Skin epidermis (tissue), 12 donors: Measurements from ENCODE around the gene ILRUN.
"Not testable (repeated sequence)": the region's sequence is repeated elsewhere in the genome, so short reads cannot be mapped to it uniquely, and the experiment has no call there.

ENCODE experiments used
- H3K27ac ChIP-seq, 21 experiments: fragments of 200-600 bp; sonication (generic) in 11 of 21; one replicate each; pipeline ENCODE4 v1.5.0; 2020; ENCODE audit warnings: mild to moderate bottlenecking in 3 of 21, inconsistent platforms in 2 of 21, moderate library complexity in 2 of 21
- H3K4me3 ChIP-seq, 7 experiments: fragments of 200-600 bp; sonication (generic) in 2 of 7; one replicate each; pipeline ENCODE4 v1.5.0; 2020; ENCODE audit warnings: inconsistent platforms in 2 of 7, mild to moderate bottlenecking in 2 of 7, moderate library complexity in 1 of 7

The ILRUN gene

DNA sequence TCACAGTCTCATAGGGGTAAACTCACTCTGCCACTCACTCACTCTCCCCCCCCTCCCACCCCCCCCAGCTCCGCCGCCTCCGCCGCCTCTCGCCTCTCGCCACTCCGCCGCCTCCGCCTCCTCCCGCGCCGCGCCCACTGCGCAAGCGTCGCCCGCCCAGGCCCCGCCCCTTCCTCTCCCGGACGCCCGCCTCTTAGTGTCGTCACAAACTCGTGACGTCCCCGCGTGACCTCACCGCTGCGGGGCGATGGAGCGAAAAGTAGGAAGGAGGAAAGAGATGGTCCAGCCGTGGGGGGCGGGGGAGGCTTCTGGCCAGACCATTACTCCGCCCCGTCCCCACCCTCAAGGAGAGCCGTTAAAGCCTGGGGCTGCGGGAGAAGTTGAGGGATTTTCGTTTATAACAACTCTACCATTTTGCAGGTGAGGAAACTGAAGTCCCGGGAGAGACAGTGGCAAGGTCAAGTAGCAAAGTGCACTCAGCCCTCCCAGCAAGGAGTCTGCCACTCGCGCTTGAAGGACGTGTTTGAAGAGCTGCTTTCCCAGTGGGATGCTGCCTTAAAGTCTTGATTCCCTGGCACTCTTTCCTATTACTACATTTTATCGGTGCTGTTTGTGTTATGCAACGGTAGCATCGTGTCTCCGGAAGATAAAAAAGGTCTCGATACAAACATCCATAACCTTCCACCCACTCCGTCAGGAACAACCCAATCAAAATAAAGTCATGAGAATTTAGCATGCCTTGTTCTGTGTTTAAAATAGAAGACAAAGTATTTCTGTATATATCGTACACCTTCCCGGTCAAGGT, at the start of gene ILRUN:
Gene ILRUN, minus strand, starts transcription at position 29 of the 805 bp plus-strand sequence. CDS start 164 bp downstream, outside the sequence.
- Histone ChIP-seq H3K27ac (peak within 1 kb of the TSS; percentile 78 to 97 (median 94)), H3K4me3 (peak within 1 kb of the TSS; percentile 64 to 97 (median 91))

DNA sequence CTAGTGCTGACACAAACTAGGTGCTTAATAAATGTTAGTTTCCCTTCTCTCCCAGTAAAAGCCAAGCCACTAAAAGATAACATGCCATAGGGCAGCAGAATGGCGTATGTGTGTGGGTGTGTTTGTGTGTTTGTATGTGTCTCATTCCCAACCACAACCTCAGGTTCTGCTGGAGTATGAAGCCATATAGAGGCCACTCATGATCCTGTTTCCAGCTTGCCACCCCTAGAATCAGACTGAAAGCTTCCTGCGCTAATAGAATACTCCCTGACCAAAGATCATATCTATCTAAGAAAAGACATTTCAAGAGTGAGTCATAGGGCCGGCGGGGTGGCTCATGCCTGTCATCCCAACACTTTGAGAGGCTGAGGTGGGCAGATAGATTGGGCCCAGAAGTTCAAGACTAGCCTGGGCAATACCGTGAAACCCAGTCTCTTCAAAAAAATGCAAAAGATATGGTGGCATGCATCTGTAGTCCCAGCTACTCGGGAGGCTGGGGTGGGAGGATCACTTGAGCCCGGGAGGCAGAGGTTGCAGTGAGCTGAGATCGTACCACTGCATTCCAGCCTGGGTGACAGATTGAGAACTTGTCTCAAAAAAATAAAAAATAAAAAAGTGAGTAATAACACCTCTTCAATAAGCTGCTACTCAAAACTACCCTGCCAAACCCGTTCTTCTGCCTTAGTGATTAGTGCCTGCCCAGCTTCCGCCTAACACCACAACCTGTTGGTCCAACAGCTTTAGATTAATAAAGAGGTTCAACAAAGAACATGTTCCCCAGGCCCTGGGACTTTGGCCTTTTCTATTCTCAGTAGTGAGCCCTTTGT, 48.9 kb upstream of the ILRUN start:
- Histone ChIP-seq H3K27ac (peak overlapping the region in 15 of 21 experiments; percentile 4 to 68 (median 46)), H3K4me3 (no peak overlapping the region)

DNA sequence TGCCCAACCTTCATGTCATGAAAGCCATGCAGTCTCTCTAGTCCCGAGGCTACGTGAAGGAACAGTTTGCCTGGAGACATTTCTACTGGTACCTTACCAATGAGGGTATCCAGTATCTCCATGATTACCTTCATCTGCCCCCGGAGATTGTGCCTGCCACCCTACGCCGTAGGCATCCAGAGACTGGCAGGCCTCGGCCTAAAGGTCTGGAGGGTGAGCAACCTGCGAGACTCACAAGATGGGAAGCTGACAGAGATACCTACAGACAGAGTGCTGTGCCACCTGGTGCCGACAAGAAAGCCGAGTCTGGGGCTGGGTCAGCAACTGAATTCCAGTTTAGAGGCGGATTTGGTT, 47.7 kb upstream of the ILRUN start:
- H3K27ac ChIP-seq, result not testable (repeated sequence)

DNA sequence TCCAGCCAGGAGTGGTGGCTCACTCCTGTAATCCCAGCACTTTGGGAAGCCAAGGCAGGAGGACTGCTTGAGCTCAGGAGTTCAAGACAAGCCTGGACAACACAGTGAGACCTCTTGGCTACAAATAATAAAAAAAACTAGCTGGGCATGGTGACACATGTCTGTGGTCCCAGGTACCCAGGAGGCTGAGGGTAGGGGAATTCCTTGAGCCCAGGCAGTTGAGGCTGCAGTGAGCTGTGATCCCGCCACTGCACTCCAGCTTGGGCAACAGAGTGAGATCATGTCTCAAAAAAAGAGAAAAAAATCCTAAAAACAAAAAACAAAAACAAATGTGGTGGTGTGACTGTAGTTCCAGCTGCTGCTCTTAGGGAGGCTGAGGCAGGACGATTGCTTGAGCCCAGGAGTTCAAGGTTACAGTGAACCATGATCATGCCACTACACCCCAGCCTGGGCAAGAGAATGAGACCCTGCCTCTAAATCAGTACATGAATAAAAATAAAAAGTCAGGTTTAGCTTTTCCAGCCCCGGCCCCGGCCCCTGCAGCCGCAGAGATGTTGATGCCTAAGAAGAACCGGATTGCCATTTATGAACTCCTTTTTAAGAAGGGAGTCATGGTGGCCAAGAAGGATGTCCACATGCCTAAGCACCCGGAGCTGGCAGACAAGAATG, 47.2 kb upstream of the ILRUN start:
- no peak overlapping the region for H3K27ac ChIP-seq

More for the DNA sequence above, 47.7 kb upstream of the ILRUN start:
- not testable (repeated sequence) for H3K4me3 ChIP-seq

DNA sequence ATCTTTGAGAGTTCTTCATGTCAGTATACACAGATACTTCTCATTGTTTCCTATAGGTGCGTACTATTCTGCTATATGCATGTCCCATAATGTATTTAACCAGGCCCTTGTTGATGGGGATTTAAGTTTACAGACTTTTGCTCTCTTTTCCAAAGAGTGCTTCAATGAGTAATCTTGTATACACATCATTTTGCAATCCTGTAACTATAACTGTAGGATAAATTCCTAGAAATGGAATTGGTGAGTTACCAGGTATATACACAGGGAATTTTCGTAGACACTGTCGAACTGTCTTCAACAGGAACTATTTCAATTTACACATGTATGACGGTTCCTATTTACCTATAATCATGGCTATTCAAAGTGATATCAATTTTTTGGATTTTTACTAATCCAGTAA, 45.5 kb upstream of the ILRUN start:
- H3K27ac ChIP-seq, result no peak overlapping the region
- H3K4me3 ChIP-seq, result no peak overlapping the region

More for the DNA sequence above, 47.2 kb upstream of the ILRUN start:
- H3K4me3 ChIP-seq, result no peak overlapping the region

DNA sequence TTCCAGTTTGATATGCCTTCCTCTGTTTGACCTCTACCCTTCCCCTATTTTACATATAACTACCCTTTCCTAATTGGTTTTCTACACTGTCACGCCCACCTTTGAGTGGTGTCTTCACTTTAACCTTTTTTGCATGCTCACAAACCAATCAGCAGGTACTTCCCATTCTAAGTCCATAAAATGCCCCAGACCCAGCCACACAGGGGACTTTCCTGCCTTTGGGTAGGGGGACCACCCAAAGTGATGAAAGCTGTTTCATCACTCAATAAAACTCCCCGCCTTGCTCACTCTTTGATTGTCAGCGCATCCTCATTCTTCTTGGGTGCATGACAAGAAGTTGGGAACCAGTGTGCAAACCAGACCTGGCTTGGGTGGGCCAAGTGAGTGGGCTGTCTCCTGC, 40.3 kb upstream of the ILRUN start:
- no peak overlapping the region for H3K27ac ChIP-seq
- no peak overlapping the region for H3K4me3 ChIP-seq

DNA sequence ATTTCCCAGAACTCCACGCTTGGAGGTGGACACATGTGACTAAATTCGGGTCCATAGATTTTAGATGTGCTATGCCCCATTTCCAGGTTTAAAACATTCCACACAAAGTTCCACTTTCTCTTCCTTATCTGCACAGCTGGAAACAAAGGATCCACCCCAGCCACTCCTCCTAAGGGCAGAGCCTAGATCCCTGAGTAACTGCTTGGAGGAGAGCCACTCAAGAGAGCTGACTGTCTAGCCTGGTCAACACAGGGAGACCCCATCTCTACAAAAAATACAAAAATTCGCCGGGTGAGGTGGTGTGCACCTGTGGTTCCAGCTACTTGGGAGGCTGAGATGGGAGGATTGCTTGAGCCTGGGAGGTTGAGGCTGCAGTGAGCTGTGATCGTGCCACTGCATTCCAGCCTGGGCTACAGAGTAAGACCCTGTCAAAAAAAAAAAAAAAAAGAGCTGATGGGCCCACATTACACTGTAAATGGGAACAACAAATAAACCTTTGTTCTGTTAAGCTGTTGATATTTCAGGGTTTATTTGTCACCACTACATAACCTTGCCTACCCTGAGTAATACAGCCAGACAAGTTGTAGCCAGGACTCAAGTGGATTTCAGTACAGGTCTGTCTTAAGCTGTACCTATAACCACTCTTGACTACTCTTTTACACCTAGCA, 35.0 kb upstream of the ILRUN start:
- H3K4me3 ChIP-seq, result no peak overlapping the region
- no peak overlapping the region for H3K27ac ChIP-seq

DNA sequence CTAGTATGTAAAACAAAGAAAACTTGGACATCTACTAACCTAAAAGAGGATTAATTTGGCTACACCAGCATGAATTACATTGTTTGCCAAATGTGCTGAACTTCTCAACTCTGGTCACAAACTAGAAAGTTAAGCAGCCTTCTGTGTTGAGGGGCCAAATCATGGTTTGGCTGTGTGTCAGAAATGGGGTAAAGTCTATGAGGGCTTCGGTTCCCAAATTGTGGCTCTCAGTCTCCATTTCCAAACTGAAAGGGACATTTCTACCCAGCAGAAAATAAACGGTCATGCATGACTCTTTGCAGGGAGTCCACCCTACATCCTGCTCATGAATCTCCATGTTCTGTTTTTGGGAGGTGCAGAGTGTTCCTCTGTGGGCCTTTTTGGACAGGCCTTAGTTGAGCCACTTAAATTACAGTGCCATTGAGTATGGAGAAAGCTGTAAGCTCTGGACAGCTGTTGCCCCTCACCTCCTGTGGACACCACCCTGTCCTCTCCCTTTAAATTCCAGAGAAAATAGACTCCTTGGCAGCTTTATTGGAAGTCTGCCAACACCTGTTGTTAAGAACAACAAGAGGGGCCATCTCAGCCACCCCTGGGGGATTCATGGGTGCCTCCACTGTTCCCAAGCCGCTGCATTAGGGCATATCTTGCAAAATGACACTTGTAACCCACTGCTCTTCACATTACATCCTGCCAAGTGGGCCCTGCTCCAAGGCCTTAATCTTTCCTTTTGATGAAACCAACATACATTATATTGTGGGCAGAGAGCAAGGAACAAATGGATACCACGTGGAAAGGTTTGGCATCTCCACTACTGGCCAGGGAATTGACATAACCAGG, 33.3 kb upstream of the ILRUN start:
- H3K27ac ChIP-seq, result no peak overlapping the region

DNA sequence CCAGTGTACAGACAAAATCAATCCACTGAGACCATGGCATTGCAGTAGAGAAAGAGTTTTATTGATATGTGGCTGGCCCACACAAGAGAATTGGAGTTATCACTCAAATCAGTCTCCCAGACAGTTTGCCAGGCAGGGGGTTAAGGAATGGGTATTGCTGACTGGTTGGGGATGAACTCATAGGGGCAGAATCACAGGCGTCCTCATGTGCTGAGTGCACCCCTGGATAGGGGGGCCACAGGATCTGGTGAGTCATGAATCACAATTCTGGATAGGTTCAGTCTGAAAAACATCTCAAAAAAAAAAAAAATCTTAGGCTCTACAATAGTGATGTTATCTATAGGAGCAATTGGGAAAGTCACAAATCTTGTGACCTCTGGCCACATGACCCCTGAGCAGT, 29.5 kb upstream of the ILRUN start:
- no peak overlapping the region for H3K27ac ChIP-seq
- no peak overlapping the region for H3K4me3 ChIP-seq

More for the DNA sequence above, 33.3 kb upstream of the ILRUN start:
- H3K4me3 ChIP-seq, result no peak overlapping the region

DNA sequence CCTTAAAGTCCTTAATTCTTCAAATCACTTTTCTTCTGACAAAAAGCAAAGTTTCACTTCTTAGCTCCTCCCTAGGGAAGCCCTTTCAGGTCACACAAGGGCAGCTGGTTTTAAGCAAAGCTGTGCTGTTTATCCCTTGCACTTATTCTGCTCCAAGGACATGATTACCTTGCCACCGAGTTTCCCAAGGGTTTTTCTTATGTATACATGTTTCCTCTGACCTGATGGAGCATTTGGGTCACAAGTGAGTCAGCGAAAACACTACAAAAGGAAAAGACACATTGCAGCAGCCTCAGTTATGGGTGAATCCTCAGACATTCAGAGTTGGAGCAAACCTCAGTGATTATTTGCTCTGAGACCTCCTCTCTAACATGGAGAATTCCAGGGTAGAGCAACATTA, 26.6 kb upstream of the ILRUN start:
- H3K27ac ChIP-seq, result no peak overlapping the region
- no peak overlapping the region for H3K4me3 ChIP-seq

DNA sequence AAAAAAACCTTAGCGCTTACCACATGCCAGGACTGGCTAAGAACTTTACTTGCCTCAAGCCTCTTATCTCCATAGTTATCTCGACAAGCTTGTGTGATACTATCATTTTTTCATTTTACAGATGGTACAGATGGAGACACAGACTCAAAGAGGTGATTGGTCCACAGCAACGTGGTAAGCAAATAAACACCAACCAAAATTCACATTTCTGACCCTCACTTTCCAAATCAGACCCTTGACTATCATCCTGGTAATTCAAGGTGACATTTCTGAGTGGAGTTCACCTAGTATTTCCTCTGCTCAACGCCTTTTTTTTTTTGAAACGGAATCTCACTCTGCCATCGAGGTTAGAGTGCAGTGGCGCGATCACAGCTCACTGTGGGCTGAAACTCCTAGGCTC, 25.9 kb upstream of the ILRUN start:
- H3K4me3 ChIP-seq, result no peak overlapping the region
- no peak overlapping the region for H3K27ac ChIP-seq

DNA sequence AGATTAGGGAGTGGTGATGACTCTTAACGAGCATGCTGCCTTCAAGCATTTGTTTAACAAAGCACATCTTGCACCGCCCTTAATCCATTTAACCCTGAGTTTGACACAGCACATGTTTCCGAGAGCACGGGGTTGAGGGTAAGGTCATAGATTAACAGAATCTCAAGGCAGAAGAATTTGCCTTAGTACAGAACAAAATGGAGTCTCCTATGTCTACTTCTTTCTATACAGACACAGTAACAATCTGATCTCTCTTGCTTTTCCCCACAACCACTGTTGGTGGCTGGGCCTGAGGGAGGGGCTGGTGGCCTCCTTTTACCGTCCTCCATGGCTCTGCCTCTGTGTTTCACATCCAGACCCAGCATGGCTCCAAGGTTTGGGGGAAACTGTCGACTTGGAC, 23.6 kb upstream of the ILRUN start:
- H3K27ac ChIP-seq, H3K4me3 ChIP-seq: not testable (repeated sequence)

DNA sequence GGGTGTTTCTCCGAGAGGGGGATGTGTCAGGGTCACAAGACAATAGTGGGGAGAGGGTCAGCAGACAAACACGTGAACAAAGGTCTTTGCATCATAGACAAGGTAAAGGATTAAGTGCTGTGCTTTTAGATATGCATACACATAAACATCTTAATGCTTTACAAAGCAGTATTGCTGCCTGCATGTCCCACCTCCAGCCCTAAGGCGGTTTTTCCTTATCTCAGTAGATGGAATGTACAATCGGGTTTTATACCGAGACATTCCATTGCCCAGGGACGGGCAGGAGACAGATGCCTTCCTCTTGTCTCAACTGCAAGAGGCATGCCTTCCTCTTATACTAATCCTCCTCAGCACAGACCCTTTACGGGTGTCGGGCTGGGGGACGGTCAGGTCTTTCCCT, 23.1 kb upstream of the ILRUN start:
- H3K27ac ChIP-seq, H3K4me3 ChIP-seq: not testable (repeated sequence)

DNA sequence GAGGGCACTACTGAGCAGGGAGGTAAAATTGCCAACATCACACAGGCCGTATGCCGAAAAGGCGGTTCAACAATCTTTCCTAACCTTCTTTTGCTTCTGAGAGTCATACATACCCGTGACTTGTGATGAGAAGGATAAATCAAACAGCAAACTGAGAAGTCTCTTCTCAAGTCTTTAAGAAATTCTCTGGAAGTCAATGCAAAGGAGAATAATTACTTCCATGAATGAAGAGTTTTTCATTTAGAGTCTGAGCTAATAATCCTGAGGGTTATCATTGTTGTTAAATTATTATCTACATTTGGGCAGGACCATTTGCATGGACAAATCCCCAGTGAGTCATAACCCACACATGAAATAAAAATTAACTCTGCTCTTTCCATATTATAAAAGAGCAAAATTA, 22.4 kb upstream of the ILRUN start:
- H3K27ac ChIP-seq, result peak overlapping the region in 1 of 21 experiments; percentile 5
- H3K4me3 ChIP-seq, result no peak overlapping the region

DNA sequence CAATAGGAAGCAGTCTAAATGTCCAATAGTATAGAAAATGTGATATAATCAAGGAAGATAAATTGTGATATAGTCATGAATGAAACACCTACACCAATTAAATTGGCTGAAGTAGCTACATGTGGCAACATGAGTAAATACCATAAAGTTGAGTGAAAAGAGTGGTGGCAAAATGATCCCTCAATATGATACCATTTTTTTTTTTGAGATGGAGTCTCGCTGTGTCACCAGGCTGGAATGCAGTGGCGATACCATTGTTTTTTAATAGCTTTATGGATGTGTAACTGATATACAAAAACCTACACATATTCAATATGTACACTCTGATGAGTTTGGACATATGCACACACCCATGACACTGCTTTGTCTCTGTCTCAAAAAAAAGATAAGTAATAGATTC, 20.9 kb upstream of the ILRUN start:
- Histone ChIP-seq H3K4me3 (no peak overlapping the region), H3K27ac (no peak overlapping the region)

DNA sequence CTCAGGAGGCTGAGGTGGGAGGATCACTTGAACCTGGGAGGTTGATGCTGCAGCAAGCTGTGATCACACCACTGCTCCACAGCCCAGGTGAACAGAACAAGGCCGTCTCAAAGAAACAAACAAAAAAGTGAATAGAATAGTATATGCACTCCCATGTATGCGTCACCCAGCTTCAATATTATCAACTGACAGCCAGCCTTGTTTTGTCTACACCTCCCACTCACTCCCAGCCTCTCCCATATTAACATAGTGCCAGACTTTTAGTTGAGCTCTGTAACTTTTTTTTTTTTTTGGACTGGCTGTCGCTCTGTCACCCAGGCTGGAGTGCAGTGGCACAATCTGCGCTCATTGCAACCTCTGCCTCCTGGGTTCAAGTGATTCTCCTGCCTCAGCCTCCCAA, 18.1 kb upstream of the ILRUN start:
- H3K27ac ChIP-seq, result no peak overlapping the region
- H3K4me3 ChIP-seq, result no peak overlapping the region

DNA sequence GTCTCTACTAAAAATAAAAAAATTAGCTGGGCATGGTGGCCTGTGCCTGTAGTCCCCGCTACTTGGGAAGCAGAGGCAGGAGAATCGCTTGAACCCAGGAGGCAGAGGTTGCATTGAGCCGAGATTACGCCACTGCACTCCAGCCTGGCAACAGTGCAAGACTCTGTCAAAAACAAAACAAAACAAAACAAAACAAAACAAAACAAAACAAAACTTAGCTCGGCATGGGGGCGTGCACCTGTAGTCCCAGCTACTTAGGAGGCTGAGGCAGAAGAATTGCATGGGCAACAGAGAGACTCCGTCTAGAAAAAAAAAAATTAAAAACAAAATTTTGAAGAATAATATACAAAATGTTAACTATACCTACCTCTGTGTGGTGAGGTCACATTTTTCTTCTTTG, 16.3 kb upstream of the ILRUN start:
- not testable (repeated sequence) for H3K4me3 ChIP-seq, H3K27ac ChIP-seq

DNA sequence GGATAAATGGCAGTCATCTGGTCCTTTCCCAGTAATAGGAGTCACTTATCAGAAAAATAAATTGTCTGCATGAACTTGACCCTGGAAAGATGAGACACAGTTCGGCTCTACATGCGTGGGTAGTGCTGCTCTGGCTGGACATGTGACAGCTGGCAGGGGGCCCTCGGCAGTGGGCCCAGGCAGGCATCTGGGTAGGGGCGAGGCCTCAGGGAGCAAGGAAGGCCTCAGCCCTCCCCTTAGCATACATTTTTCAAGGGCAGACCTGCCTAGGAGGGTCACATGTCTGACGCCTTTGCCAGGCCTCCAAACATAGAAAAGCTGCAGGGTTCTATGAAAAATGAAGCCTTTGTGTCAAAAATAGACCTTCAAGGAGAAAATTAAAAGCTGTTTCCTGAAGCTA, 12.8 kb upstream of the ILRUN start:
- peak overlapping the region in 4 of 21 experiments; percentile 21 to 62 (median 43) for H3K27ac ChIP-seq
- H3K4me3 ChIP-seq, result no peak overlapping the region

DNA sequence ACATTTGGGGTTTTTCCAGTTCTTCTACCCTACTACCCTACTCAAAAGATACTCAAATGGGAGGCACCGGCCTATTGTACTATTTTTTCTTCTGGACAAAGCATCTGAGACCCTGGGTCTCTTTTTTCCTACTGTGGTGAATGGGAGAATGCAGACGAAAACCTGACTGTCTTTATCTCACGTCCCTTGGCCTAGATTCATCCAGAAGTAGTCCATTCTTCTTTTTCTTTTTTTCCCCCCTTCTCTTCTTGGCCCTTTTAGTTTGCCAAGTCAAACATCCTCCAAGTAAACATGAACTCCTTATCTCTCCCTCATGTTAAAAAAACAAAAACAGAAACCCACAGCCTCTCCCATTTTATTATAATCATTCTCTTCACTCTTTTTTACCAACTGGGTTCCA, 8.7 kb upstream of the ILRUN start:
- Histone ChIP-seq H3K4me3 (no peak overlapping the region), H3K27ac (no peak overlapping the region)
